KMS-11 (cell line): ENCODE measurements around the gene CLSTN1.
"Not testable (repeated sequence)": the region's sequence is repeated elsewhere in the genome, so short reads cannot be mapped to it uniquely, and the experiment has no call there.

Source experiments
- H2AFZ ChIP-seq: fragments of 200-600 bp; sonication (generic); 2 replicates; pipeline ENCODE4 v1.6.1; 2016; ENCODE audit warnings: antibody characterized with exemption, mixed run types, low read depth
- H3K27ac ChIP-seq: fragments of 200-600 bp; sonication (generic); 2 replicates; pipeline ENCODE4 v1.6.1; 2016; ENCODE audit warnings: mild to moderate bottlenecking, mixed run types
- H3K27me3 ChIP-seq: fragments of 200-600 bp; sonication (generic); 2 replicates; pipeline ENCODE4 v1.6.1; 2017; ENCODE audit warnings: mild to moderate bottlenecking, low read depth, mixed run types, moderate library complexity; ENCODE audit not compliant: insufficient read depth
- H3K36me3 ChIP-seq: fragments of 200-600 bp; sonication (generic); 2 replicates; pipeline ENCODE4 v1.6.1; 2017; ENCODE audit warnings: mild to moderate bottlenecking, mixed run types; ENCODE audit not compliant: insufficient read depth
- H3K4me1 ChIP-seq: fragments of 200-600 bp; sonication (generic); 2 replicates; pipeline ENCODE4 v1.6.1; 2016; ENCODE audit warnings: mild to moderate bottlenecking, low read depth, mixed run types; ENCODE audit not compliant: poor library complexity, severe bottlenecking
- H3K4me2 ChIP-seq: fragments of 200-600 bp; sonication (generic); 2 replicates; pipeline ENCODE4 v1.7.0; 2016; ENCODE audit warnings: mild to moderate bottlenecking, mixed run types
- H3K4me3 ChIP-seq: fragments of 200-600 bp; sonication (generic); IDR thresholded peaks from 2 replicates; pipeline ENCODE4 v1.6.1; 2017; ENCODE audit warnings: low read depth, low read length, mixed read lengths; ENCODE audit not compliant: insufficient read depth
- H3K79me2 ChIP-seq: fragments of 200-600 bp; sonication (generic); 2 replicates; pipeline ENCODE4 v1.6.1; 2016; ENCODE audit warnings: low read depth, mixed run types; ENCODE audit not compliant: insufficient read depth
- H3K9ac ChIP-seq: fragments of 200-600 bp; sonication (generic); 2 replicates; pipeline ENCODE4 v1.6.1; 2016; ENCODE audit warnings: mild to moderate bottlenecking, mixed run types
- H4K20me1 ChIP-seq: fragments of 200-600 bp; sonication (generic); 2 replicates; pipeline ENCODE4 v1.6.1; 2016; ENCODE audit warnings: mild to moderate bottlenecking, mixed run types; ENCODE audit not compliant: insufficient read depth
- CTCF ChIP-seq: fragments of 200-600 bp; sonication (generic); conservative IDR thresholded peaks from 2 replicates; pipeline ENCODE4 v1.6.1; 2017; ENCODE audit warnings: low read depth, mild to moderate bottlenecking, antibody characterized with exemption, low read length, moderate library complexity, mixed read lengths

CLSTN1 gene

DNA sequence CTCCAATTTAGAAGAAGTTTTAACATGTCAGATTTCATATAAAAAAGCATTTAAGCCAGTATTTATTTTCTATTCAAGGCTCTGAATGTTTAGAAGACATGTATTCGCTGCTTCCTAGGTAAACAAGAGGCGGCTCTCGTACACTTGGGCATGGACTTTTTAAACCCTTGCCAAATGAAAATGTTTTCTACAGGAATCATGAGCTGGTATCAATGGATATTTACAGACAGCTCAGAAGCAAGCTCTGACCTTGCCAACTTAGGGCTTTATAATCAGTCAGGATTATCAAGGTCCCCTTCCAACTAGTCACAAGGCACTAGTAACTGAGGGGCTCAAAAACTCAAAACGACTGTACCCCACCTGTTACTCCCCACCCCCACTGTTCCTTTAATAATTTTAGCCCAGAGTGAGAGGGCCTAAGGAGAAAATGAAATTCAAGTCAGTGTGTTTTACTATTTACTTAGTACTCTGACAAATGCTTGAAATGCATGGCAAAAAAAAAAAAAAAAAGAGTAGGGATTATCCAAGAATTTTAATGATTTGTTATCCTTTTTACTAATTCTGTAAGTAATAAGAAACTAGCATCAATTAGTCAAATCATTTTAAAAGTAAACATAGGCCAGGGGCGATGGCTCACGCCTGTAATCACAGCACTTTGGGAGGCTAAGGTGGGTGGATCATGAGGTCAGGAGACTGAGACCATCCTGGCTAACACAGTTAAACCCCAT, 12.4 kb downstream of the CLSTN1 start:
- no peak overlapping the region for H2AFZ ChIP-seq
- no peak overlapping the region for H3K4me2 ChIP-seq
- H4K20me1 ChIP-seq, result 0 out of 2 replicates have a peak, but pooled peaks cover 5% of the 10 kb centered on the region
- no peak overlapping the region for H3K27ac ChIP-seq
- H3K9ac ChIP-seq, result no peak overlapping the region
- H3K4me1 ChIP-seq, result no peaks in the 10 kb centered on the region
- H3K27me3 ChIP-seq, result no peaks in the 10 kb centered on the region; the same call in 1 of the 2 replicates
- no peak overlapping the region for H3K4me3 ChIP-seq
- H3K79me2 ChIP-seq, result peaks cover 73% of the 10 kb centered on the region
- no peaks in the 10 kb centered on the region for H3K36me3 ChIP-seq
- TF ChIP-seq CTCF, result no peak

- H3K4me2 ChIP-seq, result no peak overlapping the region
- H3K36me3 ChIP-seq, result no peaks in the 10 kb centered on the region
- no peak for TF ChIP-seq CTCF
- peaks cover 63% of the 10 kb centered on the region for H3K79me2 ChIP-seq
- no peaks in the 10 kb centered on the region for H3K27me3 ChIP-seq
- H4K20me1 ChIP-seq, result 0 out of 2 replicates have a peak, but pooled peaks cover 5% of the 10 kb centered on the region
- no peak overlapping the region for H2AFZ ChIP-seq
- H3K4me1 ChIP-seq, result no peaks in the 10 kb centered on the region
- H3K27ac ChIP-seq, result no peak overlapping the region
- no peak overlapping the region for H3K9ac ChIP-seq
- H3K4me3 ChIP-seq, result no peak overlapping the region
These were observed 14.7 kb downstream of the CLSTN1 start for GRCh38 chr1:9809100-9809510.

DNA sequence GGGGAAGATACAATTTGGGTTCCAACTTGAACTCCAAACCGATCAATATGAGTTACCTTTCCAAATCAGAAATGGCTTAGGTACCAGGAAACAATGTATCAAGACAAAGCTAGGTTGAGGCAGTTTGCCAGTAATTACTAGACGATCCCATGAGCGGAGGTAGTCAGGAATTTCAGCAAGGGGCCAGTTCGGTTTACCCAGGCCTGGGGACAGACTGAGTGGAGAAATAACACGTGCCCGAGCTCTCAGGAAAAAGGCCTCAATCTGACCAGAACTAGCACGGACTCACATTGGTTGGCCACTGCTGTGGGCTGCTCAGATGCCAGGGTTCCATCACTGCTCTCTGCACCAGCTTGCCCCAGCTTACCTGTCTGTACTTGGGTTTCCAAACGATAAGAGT, 15.3 kb downstream of the CLSTN1 start:
- no peaks in the 10 kb centered on the region for H3K36me3 ChIP-seq
- TF ChIP-seq CTCF, result no peak
- no peak overlapping the region for H3K4me2 ChIP-seq
- no peak overlapping the region for H3K9ac ChIP-seq
- H3K4me1 ChIP-seq, result no peaks in the 10 kb centered on the region
- no peak overlapping the region for H2AFZ ChIP-seq
- 0 out of 2 replicates have a peak, but pooled peaks cover 5% of the 10 kb centered on the region for H4K20me1 ChIP-seq
- H3K79me2 ChIP-seq, result peaks cover 57% of the 10 kb centered on the region
- no peaks in the 10 kb centered on the region for H3K27me3 ChIP-seq
- H3K27ac ChIP-seq, result no peak overlapping the region
- no peak overlapping the region for H3K4me3 ChIP-seq

- no peak overlapping the region for H3K4me2 ChIP-seq
- H3K27ac ChIP-seq, result no peak overlapping the region
- no peak overlapping the region for H3K9ac ChIP-seq
- no peaks in the 10 kb centered on the region for H3K4me1 ChIP-seq
- H4K20me1 ChIP-seq, result peaks cover 5% of the 10 kb centered on the region; the same call in 1 of the 2 replicates
- no peaks in the 10 kb centered on the region for H3K36me3 ChIP-seq
- no peak overlapping the region for H2AFZ ChIP-seq
- no peak for TF ChIP-seq CTCF
- H3K27me3 ChIP-seq, result no peaks in the 10 kb centered on the region
- H3K4me3 ChIP-seq, result no peak overlapping the region
- peaks cover 59% of the 10 kb centered on the region for H3K79me2 ChIP-seq
These were observed 16.2 kb downstream of the CLSTN1 start for GRCh38 chr1:9807541-9807940.

DNA sequence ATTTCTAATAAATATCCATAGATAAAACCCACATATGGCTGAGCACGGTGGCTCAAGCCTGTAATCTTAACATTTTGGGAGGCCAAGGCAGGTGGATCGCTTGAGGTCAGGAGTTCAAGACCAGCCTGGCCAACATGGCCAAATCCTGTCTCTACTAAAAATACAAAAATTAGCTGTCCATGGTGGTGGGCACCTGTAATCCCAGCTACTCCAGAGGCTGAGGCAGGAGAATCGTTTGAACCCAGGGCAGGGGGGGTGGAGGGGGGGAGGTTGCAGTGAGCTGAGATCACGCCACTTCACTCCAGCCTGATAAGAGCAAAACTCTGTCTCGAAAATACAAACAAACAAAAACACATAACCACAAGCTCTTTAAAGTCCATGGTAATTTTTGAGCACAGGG, 17.8 kb downstream of the CLSTN1 start:
- H3K27me3 ChIP-seq, H3K9ac ChIP-seq, H3K36me3 ChIP-seq, H4K20me1 ChIP-seq, H2AFZ ChIP-seq, H3K4me3 ChIP-seq, H3K4me2 ChIP-seq, H3K27ac ChIP-seq, H3K4me1 ChIP-seq: not testable (repeated sequence)
- H3K79me2 ChIP-seq, result peaks cover 45% of the 10 kb centered on the region
